Esophagus muscularis mucosa (tissue), 4 donors: Measurements from ENCODE around the gene AP1B1. TPM values are rescaled to one million over a fixed set of nuclear protein-coding genes. Genes with fewer than 3 reads are reported as not detected.
"Not testable (repeated sequence)": the region's sequence is repeated elsewhere in the genome, so short reads cannot be mapped to it uniquely, and the experiment has no call there.

Source experiments
- DNase-seq: peaks from one replicate; pipeline ENCODE4 v3.0.0-alpha.2; 2017; ENCODE audit errors: extremely low spot score
- H3K27ac ChIP-seq, 4 donors: fragments of 200-600 bp; sonication (generic); replicated peaks in 1 of 4; 1 replicate in 3 of 4; 2 replicates in 1 of 4; pipeline ENCODE4 v1.5.1; 2016 to 2019; ENCODE audit warnings: mild to moderate bottlenecking in 1 of 4
- H3K27me3 ChIP-seq, 4 donors: fragments of 200-600 bp; sonication (generic); one replicate each; pipeline versions ENCODE4 v1.5.1 to v1.6.0; 2016 to 2019
- H3K36me3 ChIP-seq, 4 donors: fragments of 200-600 bp; sonication (generic); one replicate each; pipeline ENCODE4 v1.5.1; 2016 to 2019
- H3K4me1 ChIP-seq, 4 donors: fragments of 200-600 bp; sonication (generic); one replicate each; pipeline ENCODE4 v1.5.1; 2016 to 2019
- H3K4me3 ChIP-seq, 4 donors: fragments of 200-600 bp; sonication (generic); 1 replicate in 2 of 4; 2 replicates in 2 of 4; pipeline ENCODE4 v1.5.1; 2016 to 2019; ENCODE audit warnings: mild to moderate bottlenecking in 4 of 4, moderate library complexity in 1 of 4
- H3K9me3 ChIP-seq, 4 donors: fragments of 200-600 bp; sonication (generic); 1 replicate in 3 of 4; 2 replicates in 1 of 4; pipeline ENCODE4 v1.5.1; 2016 to 2019
- EP300 ChIP-seq: sonication (generic); formaldehyde crosslinking; IDR thresholded peaks from one replicate; pipeline ENCODE4 v1.6.1; 2017; ENCODE audit warnings: antibody characterized with exemption
- POLR2A ChIP-seq: fragments of 450-650 bp; IDR thresholded peaks from one replicate; pipeline ENCODE4 v1.6.1; 2017; ENCODE audit warnings: antibody characterized with exemption, moderate library complexity, mild to moderate bottlenecking, low read depth
- POLR2AphosphoS5 ChIP-seq, 2 donors: sonication (generic); formaldehyde crosslinking; IDR thresholded peaks; one replicate each; pipeline ENCODE4 v1.6.1; 2017; ENCODE audit warnings: antibody characterized with exemption in 2 of 2
- WGBS: methylation state at CpG from one replicate; pipeline ENCODE4 v1.1.5; 2018; 5-methylcytosine and 5-hydroxymethylcytosine counted together
- intact Hi-C: fragments of 100-400 bp; cut with DNase I; formaldehyde crosslinking; loops from one replicate; pipeline ENCODE4 v1.15.1; 2023
- total RNA-seq, 4 donors: library from RNA; depleted of rRNA; stranded (reverse); fragments of >200 nt; gene quantifications; one replicate each; pipeline versions ENCODE4 v1.1.0 to v1.2.1, GENCODE V29; 2016
- TF ChIP-seq, protein P1 (sequence below), 3 experiments: fragments of 200-600 bp in 2 of 3; fragments of 450-650 bp in 1 of 3; sonication (generic) in 2 of 3; IDR thresholded peaks; one replicate each; pipeline ENCODE4 v1.5.1; 2017 to 2019; ENCODE audit warnings: antibody characterized with exemption in 3 of 3, mild to moderate bottlenecking in 2 of 3, moderate library complexity in 1 of 3

AP1B1 gene
- total RNA-seq, 4 donors from 2014 or later: 55.6 to 72.2 (median 57.4) TPM

DNA sequence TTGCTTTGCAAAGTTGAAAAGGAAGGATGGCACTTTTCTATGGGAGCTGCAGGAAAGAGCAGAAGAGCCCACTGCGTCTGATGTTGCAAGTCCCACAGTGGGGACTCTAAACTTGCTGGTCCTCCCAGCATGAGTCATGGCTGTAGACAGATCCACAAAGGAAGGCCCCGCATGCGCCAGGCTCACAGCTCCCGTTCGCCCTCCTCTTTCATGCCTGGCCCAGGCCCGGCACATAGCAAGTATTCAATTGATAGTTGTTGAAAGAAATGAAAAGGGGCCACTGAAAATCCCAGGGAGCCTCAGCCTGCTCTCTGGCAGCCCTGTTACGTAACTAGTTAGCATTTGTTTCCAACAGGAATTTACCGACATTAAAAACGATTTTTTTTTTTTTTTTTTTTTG lies 18.9 kb downstream of the AP1B1 start:
- Histone ChIP-seq H3K27ac (peak overlapping the region; percentile 21 to 59 (median 46)), H3K27me3 (no peaks in the 10 kb centered on the region), H3K4me1 (peaks cover 3 to 35% (median 24%) of the 10 kb centered on the region in 4 donors), H3K36me3 (peaks cover 0 to 31% (median 11%) of the 10 kb centered on the region in 4 donors), H3K4me3 (no peak overlapping the region), H3K9me3 (no peaks in the 10 kb centered on the region)
- intact Hi-C loops: no loop called here
- 55% methylated on average over 9 of the region's 9 CpGs for WGBS
- DNase-seq: no peak
- no peak for TF ChIP-seq POLR2A
- TF ChIP-seq, protein P1, sequence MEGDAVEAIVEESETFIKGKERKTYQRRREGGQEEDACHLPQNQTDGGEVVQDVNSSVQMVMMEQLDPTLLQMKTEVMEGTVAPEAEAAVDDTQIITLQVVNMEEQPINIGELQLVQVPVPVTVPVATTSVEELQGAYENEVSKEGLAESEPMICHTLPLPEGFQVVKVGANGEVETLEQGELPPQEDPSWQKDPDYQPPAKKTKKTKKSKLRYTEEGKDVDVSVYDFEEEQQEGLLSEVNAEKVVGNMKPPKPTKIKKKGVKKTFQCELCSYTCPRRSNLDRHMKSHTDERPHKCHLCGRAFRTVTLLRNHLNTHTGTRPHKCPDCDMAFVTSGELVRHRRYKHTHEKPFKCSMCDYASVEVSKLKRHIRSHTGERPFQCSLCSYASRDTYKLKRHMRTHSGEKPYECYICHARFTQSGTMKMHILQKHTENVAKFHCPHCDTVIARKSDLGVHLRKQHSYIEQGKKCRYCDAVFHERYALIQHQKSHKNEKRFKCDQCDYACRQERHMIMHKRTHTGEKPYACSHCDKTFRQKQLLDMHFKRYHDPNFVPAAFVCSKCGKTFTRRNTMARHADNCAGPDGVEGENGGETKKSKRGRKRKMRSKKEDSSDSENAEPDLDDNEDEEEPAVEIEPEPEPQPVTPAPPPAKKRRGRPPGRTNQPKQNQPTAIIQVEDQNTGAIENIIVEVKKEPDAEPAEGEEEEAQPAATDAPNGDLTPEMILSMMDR (IDR thresholded peaks at IDR 0.05): no peak
- TF ChIP-seq EP300: no peak
- TF ChIP-seq POLR2AphosphoS5 (IDR thresholded peaks at IDR 0.05): no peak

DNA sequence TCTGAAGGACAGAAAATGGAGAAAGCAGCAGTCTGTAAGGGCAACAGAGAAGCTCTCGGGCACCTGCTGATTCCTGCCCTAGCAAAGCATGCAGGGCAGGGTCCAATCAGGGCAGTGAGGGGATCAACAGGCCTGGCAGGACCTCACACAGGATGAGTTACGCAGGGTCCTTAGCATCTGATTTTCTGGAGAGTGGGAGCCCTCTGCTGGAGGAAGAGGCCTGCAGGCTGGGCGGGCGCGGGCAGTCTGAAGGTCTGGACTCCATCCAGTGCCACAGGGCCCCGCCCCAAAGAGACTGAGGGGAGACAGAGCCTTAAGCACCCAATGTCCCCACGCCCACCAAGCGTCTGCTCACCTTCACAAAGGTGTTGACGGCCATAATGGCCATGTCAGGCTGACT lies 28.9 kb downstream of the AP1B1 start:
- Histone ChIP-seq H3K4me3 (no peak overlapping the region), H3K9me3 (no peaks in the 10 kb centered on the region), H3K27me3 (no peaks in the 10 kb centered on the region), H3K36me3 (peaks cover 37 to 65% (median 50%) of the 10 kb centered on the region in 4 donors), H3K4me1 (peaks cover 10 to 16% (median 12%) of the 10 kb centered on the region in 4 donors), H3K27ac (no peak overlapping the region)
- TF ChIP-seq POLR2AphosphoS5 (IDR thresholded peaks at IDR 0.05) (peak; percentile 29 to 36), EP300 (no peak), POLR2A (no peak)
- TF ChIP-seq, protein P1 (IDR thresholded peaks at IDR 0.05): peak; percentile 70 to 81 (median 73)
- no peak for DNase-seq
- intact Hi-C loops: loop anchor here (1.0 kb wide), 1 partner anchor 53 kb away; the partner anchor contains the start of gene GAS2L1
- 19% methylated on average over 3 of the region's 9 CpGs for WGBS

DNA sequence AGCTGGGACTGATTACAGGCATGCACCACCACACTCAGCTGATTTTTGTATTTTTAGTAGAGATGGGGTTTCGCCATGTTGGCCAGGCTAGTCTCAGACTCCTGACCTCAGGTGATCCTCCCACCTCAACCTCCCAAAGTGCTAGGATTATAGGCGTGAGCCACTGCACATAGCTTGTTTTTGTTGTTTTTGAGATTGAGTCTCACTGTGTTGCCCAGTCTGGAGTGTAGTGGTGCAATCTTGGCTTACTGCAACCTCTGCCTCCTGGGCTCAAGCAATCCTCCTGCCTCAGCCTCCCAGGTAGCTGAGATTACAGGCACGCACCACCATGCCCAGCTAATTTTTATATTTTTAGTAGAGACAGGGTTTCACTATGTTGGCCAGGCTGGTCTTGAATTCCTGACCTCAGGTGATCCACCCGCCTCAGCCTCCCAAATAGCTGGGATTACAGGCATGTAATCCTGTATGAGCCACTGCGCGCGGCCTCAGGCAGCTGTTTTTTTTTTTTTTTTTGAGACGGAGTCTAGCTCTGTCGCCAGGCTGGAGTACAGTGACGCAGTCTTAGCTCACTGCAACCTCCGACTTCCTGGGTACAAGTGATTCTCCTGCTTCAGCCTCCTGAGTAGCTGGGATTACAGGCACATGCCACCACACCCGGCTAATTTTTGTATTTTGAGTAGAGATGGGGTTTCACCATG lies 31.0 kb downstream of the AP1B1 start:
- 90% methylated on average over 9 of the region's 12 CpGs for WGBS
- Histone ChIP-seq H3K4me1 (peaks cover 8 to 10% (median 10%) of the 10 kb centered on the region in 4 donors), H3K36me3 (peaks cover 53 to 75% (median 71%) of the 10 kb centered on the region in 4 donors)
- DNase-seq, H3K27ac ChIP-seq, intact Hi-C loops, H3K27me3 ChIP-seq, H3K4me3 ChIP-seq, H3K9me3 ChIP-seq: not testable (repeated sequence)

DNA sequence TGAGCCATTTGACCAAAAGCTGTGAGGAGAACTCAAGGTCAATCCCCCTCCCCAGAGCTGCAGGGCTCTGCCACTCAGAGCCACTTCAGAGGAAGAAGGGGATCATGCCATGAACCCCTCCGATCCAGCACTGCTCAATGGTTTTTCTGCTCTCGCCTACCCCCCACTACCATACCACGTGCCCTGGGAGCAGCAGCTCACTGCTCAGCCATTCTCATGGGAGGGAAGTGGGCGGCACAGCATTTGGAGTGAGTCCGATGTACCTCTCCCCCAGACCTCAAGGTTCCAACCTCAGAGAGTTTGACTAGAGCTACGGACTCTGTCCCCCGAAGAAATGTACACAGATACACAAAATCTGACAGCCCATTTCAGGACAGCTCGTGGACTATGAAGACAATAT lies 34.5 kb downstream of the AP1B1 start:
- H3K27ac ChIP-seq: no peak overlapping the region
- H3K4me3 ChIP-seq: no peak overlapping the region
- H3K36me3 ChIP-seq: peaks cover 78 to 100% (median 100%) of the 10 kb centered on the region in 4 donors
- no peaks in the 10 kb centered on the region for H3K9me3 ChIP-seq
- intact Hi-C loops: no loop called here
- no peaks in the 10 kb centered on the region for H3K4me1 ChIP-seq
- DNase-seq: no peak
- no peak for TF ChIP-seq EP300
- no peak for TF ChIP-seq POLR2AphosphoS5 (IDR thresholded peaks at IDR 0.05)
- TF ChIP-seq, protein P1 (IDR thresholded peaks at IDR 0.05): no peak
- TF ChIP-seq POLR2A: no peak
- H3K27me3 ChIP-seq: no peaks in the 10 kb centered on the region
- 95% methylated on average over 8 of the region's 8 CpGs for WGBS

DNA sequence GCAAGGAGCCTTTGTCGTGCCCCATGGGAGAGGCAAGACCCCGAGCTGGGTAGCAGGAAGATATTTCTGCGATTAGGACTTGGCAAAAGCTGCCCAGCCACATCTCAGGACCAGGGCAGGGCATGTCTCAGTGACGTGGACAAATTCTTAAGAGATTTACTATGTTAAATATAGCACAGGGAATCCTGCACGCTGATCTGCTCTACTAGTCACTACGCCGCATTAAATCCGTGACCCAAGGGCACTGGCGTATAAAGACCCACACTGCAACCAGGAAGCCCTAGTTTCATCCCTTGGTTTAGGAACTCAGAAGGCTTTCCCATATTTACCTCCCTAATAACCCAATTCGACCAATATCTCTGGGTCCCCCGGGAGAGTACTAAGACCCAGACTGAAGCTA lies 35.1 kb downstream of the AP1B1 start:
- DNase-seq: no peak

More for the DNA sequence above, 35.1 kb downstream of the AP1B1 start:
- H3K36me3 ChIP-seq: peaks cover 75 to 100% (median 100%) of the 10 kb centered on the region in 4 donors
- no peak overlapping the region for H3K27ac ChIP-seq
- no peaks in the 10 kb centered on the region for H3K27me3 ChIP-seq
- intact Hi-C loops: no loop called here
- no peaks in the 10 kb centered on the region for H3K4me1 ChIP-seq
- H3K4me3 ChIP-seq: no peak overlapping the region
- H3K9me3 ChIP-seq: no peaks in the 10 kb centered on the region
- 95% methylated on average over 11 of the region's 11 CpGs for WGBS
- TF ChIP-seq POLR2AphosphoS5 (IDR thresholded peaks at IDR 0.05): no peak
- TF ChIP-seq EP300: no peak
- TF ChIP-seq POLR2A: no peak
- TF ChIP-seq, protein P1 (IDR thresholded peaks at IDR 0.05): no peak
